Stimulated activated CD8-positive, alpha-beta memory T cell treated with anti-CD3 and anti-CD28 coated beads, Interleukin-15, amount 100 ng/mL, for 1 hour (primary cell): ENCODE data around the gene DPM1.
"Not testable (repeated sequence)": the region's sequence is repeated elsewhere in the genome, so short reads cannot be mapped to it uniquely, and the experiment has no call there.

Source experiments
- DNase-seq: peaks from one replicate; pipeline ENCODE4 v3.0.0-alpha.2; 2020; ENCODE audit warnings: low read depth

DPM1 gene

DNA sequence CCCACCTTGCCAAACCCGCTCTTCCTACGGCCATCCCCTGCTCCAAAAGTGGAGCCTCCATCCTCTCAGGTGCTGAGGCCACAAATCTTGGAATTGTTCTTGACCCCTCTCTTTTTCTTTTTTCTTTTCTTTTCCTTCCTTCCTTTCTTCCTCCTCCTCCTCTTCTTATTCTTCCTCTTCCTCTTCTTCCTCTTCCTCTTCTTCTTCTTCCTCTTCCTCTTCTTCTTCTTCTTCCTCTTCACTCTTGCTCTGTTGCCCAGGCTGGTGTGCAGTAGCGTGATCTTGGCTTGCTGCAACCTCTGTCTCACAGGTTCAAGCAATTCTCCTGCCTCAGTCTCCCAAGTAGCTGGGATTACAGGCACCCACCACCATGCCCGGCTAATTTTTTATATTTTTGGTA lies 20.2 kb upstream of the DPM1 start:
- DNase-seq, result not testable (repeated sequence)

DNA sequence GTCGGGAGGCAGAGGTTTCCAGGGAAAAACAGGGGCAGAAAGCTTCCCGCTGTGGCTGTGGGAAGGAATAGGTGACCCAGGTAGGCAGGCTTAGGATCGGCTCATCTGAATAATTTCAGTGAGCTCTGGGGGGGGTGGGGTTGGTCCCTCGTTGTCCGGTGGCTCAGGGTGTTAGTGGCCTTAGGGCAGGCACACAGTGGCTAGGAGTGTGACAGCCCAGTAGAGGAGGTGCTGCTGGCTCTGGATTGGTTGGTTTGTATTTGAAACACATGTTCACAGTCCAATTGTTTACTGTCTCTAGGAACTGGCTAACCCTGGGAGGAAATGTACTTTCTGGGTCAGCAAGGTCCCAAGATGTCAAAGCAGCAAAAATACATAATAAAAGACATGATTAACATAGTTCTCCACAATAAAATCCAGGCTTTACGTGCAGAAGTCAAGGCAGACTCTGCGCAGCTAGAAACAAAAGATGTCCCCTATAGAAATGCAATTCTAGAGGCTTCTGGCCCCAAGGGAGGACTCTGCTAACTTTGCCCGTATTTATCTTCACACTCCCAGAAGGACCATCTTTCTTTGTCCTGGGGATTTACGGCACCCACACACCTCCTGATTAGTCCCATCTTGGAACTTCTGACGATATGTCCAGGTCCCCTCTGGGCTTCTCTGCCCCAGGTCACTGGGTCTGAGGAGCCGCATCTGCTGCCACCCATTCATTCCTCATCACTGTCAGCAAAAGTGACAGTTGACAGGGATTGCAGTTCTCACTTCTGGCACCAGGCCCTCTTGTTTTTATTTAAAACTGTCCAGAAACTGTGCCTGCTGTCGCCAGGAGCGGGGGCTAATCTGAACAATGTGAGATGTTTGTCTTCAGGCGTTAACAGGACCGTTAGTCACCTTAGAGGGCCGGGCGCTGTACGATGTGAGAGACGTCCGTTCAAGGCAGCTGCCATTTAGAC lies 19.0 kb upstream of the DPM1 start:
- no peak for DNase-seq

DNA sequence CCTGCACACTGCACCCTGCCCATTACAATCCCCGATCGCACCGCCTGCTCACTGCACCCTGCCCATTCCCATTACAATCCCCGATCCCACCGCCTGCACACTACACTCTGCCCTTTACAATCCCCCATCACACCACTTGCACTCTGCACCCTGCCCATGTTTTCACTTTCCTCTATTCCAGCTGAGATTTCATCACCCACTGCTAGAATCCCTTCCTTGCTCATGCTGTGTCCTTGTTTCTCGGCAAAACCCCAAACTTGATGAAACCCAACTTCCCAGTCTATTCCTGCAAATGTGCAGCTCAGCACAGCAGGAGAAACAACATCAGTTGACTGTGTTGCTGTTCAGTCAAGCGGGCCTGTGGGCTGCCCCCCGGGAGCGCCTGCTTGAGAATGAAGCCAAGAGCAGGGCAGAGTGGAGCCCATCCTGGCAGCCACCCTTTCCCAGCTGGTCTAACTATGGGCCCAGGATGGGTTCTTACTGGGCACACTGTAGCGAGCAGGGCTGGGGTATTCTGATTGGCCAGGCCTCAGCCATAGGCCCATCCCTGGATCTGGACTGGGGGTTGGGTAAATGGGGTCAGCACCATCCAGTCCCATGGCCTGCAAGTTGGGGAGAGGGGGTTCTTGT lies 17.5 kb upstream of the DPM1 start:
- DNase-seq, result no peak

DNA sequence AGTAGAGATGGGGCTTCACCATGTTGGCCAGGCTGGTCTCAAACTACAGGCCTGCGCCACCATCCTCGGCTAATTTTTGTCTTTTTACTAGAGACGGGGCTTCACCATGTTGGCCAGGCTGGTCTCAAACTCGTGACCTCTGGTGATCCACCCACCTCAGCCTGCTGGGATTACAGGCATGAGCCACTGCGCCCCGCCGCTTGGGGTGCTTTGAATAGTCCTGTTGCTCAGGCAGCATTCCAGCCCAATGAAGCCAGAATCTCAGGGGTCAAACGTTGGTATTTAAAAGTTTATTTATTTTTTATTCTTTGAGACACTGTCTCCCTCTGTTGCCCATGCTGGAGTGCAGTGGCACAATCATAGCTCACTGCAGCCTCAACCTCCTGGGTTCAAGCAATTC lies 11.6 kb upstream of the DPM1 start:
- DNase-seq, result no peak

DNA sequence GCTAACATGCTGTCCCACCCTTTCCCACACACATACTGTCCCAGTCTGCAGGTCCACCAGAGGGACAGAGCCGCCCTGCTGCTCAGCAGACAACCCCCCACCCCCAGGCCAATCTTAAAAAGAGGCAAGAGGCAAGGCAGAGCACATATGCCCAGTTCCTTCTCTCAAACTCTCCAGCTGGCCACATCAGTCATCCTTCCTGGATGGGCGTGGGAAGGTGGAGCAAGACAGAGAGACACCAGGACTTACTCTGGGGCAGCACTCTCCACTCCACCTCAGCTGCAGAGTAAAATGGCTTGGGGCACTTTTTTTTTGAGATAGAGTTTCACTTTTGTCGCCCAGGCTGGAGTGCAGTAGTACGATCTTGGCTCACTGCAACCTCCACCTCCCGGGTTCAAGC lies 11.1 kb upstream of the DPM1 start:
- no peak for DNase-seq

DNA sequence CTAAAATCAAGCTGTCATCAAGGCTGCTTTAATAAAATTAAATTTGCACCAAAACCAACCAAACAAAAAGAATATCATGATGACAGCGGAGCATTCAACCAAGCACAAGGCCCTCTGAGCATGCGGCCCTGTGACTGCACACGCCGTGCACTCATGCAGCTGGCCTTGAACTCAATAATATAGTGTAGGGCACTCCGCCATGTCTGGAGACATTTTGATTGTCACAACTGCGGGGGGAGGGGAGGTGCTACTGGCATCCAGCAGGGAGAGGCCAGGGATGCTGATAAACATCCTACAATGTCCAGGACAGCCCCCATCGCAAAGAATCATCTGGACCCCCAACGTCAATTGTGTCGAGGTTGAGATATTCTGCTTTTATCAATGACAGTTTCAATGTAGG lies 10.0 kb upstream of the DPM1 start:
- no peak for DNase-seq

DNA sequence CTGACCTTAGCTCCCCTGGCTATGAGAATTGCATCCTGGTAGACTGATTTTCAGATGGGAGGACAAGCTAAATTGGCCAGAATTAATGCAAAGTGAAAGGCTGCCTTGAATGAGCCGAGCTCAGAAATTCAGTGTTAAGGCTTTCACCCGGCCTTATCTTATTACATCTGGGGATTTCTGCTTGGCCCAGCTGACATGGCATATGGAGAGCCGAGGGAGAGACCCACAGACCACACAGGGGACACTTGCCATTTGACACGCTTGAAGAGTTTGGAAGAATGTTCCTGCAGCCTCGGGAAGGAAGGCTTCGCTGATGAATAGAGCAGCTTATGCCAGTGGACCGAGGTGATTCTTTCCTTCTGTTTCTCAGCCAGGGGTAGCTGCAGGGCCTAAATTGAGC lies 9.3 kb upstream of the DPM1 start:
- DNase-seq, result no peak

DNA sequence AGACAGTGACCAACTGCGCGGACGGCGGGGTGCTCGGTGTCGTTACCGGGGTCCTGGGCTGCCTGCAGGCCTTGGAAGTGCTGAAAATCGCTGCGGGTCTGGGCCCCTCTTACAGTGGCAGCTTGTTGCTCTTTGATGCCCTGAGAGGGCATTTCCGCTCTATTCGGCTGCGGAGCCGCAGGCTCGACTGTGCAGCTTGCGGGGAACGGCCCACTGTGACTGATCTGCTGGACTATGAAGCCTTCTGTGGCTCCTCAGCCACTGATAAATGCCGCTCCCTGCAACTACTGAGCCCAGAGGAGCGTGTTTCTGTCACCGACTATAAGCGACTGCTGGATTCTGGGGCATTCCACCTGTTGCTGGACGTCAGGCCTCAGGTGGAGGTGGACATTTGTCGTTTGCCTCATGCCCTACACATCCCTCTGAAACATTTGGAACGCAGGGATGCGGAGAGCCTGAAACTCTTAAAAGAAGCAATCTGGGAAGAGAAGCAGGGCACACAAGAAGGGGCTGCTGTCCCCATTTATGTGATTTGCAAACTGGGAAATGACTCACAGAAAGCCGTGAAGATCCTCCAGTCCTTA lies 1.3 kb upstream of the DPM1 start:
- DNase-seq, result no peak

DNA sequence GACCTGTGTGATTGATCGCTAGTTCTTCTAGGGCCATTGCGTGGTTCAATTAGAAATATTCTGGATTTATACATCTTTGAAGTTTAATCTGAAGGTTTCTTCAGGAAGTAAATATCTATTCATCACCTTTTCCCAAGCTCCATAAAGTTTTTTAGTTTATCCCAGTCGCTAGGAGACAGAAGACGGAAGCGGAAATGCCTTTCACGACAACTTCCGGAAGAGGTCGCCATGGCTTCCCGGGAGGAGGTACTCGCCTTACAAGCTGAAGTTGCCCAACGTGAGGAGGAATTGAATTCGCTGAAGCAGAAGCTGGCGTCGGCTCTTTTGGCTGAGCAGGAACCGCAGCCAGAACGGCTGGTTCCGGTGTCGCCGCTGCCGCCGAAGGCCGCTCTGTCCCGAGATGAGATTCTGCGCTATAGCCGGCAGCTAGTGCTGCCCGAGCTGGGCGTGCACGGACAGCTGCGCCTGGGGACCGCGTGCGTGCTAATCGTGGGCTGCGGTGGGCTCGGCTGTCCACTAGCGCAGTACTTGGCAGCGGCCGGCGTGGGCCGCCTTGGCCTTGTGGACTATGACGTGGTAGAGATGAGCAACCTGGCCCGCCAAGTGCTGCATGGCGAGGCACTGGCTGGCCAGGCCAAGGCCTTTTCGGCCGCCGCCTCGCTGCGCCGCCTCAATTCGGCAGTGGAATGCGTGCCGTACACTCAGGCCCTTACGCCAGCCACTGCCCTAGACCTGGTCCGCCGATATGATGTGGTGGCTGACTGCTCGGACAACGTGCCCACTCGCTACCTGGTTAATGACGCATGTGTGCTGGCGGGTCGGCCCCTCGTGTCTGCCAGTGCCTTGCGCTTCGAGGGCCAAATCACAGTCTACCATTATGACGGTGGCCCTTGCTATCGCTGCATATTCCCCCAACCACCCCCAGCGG lies 547 bp upstream of the DPM1 start, which contains the start of gene MOCS3:
Gene MOCS3, plus strand, starts transcription at position 204 of the 928 bp plus-strand sequence. Its CDS starts 25 bp downstream, at position 229.
- no peak for DNase-seq

DNA sequence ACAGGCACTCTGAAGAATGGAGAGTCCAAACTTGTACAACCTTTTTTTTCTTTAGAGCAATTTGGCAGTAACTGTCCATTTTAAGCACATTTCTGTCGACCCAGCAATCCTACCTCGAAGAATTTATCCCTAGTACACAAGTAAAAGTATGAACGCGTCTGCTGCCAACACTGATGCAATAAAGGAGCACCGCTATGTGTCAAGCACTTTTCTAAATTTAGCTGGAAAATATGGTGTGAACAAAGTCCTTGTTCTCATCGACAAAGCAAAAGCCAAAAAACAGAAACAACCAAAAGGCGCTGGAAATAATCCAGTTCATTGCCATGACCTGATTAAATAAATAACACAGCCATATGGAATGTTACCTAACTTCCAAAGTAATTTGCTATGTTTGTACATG lies 1.1 kb downstream of the DPM1 start:
- no peak for DNase-seq

DNA sequence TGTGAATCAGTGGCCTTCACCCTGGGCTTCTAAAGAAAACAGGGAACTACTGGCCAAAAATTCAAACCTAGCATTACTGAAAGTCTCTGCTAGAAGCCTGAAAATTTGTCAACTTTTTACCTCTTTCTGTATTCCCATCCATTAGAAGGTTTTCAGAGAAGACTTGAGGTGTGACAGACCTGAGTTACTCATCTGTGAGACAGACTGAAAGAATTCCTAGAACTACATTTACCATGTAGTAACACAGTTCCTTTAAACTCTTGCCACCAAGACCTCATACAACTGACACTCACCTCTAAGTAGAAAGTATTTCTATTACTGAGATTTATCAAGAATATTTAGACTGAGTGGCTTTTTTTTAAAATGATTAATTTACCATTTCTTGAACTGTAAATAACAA lies 4.5 kb downstream of the DPM1 start:
- no peak for DNase-seq

DNA sequence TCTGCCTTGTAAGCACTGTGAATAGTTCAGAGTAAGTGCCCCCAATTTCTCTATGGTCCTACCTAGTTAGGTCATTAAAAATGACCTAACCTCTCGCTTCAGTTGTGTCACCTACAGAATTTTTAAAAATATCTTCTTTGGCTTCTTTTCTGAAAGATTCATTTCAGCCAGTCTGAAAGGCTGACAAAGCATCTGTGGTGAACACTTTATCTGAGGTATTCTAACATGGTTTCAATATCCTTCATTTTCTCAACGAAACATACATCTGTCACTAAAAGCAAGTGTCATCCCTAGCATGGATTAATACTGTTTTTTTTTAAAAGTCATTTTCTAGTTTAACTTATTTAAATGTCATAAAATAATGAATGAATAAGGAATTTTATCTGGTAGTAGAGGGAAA lies 5.1 kb downstream of the DPM1 start:
- no peak for DNase-seq

DNA sequence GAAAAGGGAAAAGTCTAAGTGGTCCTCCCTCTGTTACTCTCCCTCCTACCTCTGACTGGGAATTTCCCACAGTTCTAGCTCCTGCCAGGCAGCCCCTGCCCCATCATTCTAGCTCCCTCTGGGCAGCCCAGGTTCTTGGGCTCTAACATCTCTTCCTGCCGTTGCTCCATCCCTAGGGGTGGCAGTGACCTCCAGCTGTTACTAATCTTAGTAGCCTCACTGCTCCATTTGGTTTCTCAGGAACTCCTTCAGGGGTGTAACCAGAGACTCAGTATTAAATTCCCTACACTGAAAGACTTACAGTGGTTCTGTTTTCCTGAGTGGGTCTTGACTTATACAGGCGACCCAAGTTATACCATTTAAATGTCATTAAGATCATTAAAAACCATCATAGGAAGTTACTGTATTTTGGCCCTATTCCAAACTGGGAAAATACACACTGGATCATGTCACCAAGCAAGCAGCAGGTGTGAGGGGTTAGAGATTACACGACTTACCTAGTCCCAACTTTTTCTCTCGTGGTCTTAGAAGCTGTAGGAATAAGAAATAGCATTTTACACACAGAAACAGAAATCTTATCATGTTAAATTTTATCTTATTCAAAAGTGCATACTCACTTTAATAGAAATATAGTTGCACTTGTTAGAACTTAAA lies 10.1 kb downstream of the DPM1 start:
- no peak for DNase-seq

DNA sequence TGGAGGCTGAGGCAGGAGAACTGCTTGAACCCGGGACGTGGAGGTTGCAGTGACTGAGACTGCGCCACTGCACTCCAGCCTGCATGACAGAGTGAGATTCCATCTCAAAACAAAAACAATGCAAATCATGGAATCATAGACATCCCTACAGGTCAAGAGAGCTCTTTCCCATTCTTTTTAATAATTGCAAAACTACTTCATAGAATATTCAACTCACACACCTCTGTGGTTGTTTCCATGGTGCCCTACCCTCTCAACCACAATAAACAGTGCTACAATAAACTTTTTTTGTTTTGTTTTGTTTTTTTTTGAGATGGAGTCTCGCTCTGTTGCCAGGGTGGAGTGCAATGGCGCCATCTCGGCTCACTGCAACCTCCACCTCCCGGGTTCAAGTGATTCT lies 15.3 kb downstream of the DPM1 start:
- DNase-seq, result no peak

DNA sequence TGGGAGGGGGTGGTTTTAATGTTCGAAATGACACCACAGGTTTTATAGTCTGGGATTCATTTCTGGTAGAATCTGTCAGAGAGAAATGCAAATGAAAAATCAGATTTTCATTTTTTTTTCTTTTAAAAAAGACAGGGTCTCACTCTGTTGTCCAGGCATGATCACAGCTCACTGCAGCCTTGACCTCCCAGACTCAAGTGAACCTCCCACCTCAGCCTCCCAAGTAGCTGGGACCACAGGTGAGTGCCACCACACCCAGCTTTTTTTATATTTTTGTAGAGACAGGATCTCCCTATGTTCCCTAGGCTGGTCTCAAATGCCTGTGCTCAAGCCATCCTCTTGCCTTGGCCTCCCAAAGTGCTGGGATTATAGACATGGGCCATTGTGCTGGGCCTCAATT lies 24.7 kb downstream of the DPM1 start:
- DNase-seq, result no peak

DNA sequence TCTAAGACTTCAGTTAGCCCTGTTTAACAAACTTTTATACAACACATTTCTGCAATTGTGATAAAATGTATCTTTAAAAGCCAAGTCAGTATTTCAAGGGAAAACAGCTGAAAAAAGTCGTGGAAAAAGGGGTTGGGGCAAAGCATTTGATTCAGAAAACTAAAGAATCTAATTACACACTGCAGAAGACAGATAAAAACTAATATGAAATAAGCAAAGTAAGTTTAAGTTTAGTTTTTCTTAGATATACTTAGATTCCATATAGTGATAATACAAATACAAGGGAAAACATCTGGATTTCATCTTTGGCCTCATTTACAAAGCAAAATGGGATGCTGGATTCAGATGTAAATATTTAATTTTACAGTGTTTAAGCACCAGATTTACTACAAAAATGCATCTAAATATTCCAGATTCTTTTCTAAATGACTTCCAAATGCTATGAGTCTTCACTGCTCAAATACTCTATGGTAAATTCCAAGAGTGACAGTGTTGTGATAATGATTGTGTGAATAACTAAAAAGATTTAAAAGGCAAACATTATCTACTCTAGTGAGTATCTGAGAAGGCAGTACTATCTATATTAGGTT lies 25.5 kb downstream of the DPM1 start:
- DNase-seq, result no peak

DNA sequence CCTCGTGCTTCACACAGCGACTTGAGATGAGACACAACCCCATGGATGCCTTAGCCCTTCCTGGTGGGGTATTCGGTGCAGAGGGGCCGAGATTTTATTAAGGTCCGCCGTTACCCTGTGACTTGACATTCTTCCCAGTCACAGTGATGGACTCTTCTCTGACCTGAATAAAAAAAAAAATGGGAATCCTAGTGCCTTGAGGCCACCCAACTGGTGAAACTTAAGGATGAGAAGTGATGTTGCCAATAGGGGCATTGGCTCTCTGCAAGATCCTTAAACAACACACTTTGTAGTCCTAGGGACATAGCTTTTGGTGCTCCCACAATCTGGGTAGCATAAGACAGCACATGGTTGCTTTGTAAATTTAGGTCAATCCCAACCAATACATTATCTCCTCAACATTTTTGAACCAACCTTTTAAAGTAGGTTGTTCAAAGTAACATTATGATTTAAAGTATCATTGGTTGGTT lies 26.3 kb downstream of the DPM1 start:
- DNase-seq, result no peak

DNA sequence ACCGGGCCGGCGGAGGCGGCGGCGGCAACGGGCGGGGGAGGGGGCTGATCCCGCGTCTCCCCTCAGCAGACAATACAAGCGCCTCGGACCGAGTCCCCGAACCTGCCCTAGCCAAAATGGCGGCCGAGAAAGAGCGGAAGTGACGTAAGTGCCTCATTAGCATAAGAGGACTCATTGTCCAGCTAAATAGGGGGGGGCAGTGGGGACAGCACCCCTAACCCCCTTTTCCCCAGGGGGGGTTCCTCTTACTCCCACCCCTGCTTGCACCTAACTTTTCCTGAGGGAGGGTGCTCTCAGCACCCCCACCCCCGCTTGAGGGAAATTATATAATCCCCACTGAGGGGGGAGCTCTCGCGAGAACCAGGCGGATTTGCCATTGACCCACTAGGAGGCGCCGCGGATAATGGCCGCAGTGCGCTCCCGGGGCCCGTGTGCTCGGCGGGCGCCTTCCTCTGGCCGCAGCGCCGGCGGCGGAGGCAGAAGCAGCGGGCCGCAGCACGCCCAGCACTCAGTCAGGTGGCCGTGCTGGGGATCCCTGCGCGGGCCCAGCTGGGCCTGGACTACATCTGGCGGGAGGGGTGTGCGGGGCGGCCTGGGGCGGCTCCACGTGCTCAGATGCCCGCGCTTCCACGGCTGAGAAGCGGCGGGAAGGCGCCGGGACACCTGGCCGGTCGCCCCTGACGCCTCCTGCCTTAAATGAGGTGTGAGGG lies 26.9 kb downstream of the DPM1 start, which contains the start of gene ADNP:
Gene ADNP, minus strand, starts transcription at position 132 of the 710 bp plus-strand sequence. CDS start 27,441 bp downstream, outside the sequence.
- DNase-seq, result peak; percentile 75

DNA sequence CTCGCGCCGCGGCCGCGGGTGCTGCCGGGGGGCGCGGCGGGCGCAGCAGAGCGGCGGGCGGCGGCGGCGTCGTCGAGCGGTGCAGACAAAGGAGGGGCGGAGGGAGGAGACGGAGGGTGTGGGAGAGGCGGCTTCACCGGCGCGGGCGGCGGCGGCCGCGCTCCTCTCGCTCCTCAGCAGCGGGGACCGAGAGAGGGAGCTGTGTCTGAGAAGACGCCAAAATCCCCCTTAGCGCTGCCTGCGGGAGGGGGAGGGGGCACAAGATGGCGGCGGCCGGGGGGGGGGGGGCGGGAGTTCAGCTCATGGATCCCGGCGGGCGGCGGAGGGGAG lies 27.4 kb downstream of the DPM1 start:
- DNase-seq, result no peak
